ENCODE results near the gene CDCA5. TPM values are rescaled to one million over a fixed set of nuclear protein-coding genes. Genes with fewer than 3 reads are reported as not detected.
A peak's percentile ranks its signal among the peaks of the same experiment; 100 is the strongest.

The CDCA5 gene
- total RNA-seq, 1 experiment from 2014 or later: 90.2 TPM

DNA sequence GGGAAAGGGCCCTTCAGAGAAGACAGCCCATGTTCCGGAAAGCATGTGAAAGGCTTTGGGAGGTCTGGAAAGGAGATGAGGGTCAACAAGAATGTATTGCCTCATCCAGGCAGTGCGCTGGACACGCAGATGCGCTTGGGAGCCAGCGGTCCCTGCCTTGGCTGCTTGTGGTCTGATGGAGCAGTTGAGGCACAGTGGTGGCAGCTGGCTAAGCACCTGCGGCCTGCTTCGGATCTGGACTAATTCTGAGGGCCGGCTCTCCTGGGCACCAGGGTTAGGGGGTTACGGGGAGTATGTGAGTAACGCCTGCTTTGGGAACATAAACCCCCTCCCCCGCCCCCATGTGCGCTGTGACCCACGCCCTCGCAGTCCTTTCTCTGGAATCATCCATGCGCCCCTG is 23.2 kb upstream of the CDCA5 start:
- H3K4me3 ChIP-seq: no peak overlapping the region
- no peak overlapping the region for H3K27ac ChIP-seq
- no peak for DNase-seq (ENCODE audit: low read depth in 1 of 2, low spot score in 2 of 2)
- peaks cover 21% of the 10 kb centered on the region for H3K4me1 ChIP-seq (replicated peaks)
- H3K36me3 ChIP-seq: peaks cover 62% of the 10 kb centered on the region
- peaks cover 4% of the 10 kb centered on the region for H3K27me3 ChIP-seq (replicated peaks)
- H3K9me3 ChIP-seq (replicated peaks): no peaks in the 10 kb centered on the region

DNA sequence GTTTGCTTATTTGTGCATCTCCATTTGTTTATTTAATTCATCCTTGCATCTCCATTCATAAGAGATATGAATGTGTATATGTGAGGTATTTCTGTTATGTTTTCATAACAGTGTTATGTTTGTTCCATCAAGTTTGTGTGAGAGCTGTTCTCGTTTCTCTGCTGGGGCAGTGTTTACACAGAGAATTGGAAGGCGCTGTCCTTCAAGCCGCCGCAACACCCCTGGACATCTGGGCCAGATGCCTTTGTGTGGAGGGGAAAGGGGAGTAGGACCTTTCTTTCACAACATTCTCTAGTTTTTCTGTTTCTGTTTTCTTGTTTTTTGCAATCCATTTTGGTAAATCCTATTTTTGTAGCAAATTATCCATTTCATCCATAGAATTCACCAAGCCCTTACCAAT is 20.8 kb upstream of the CDCA5 start:
- Histone ChIP-seq H3K27ac (no peak overlapping the region), H3K9me3 (replicated peaks) (no peaks in the 10 kb centered on the region), H3K27me3 (replicated peaks) (no peaks in the 10 kb centered on the region), H3K36me3 (peaks cover 53% of the 10 kb centered on the region), H3K4me3 (no peak overlapping the region), H3K4me1 (replicated peaks) (peaks cover 10% of the 10 kb centered on the region)
- no peak for DNase-seq (ENCODE audit: low read depth in 1 of 2, low spot score in 2 of 2)

DNA sequence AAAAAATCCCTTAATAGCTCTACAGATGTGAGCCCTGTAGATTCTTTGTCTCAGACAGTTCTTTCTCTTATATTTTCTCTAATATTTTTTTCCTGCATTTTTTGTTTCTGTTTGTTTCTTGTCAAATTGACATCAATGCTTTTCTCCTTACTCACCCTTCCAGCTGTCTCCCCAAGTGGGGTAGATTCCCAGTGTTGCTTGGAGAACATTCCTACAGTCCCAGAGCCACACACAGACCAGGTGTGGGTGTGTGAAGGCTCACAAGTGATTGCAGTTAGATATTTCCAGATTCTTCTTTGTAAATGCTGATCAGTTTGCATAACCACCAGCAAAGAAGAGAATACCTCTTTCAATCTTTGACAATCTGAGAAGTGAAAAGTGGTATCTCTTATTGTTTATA is 19.6 kb upstream of the CDCA5 start:
- peaks cover 51% of the 10 kb centered on the region for H3K36me3 ChIP-seq
- no peaks in the 10 kb centered on the region for H3K9me3 ChIP-seq (replicated peaks)
- DNase-seq (ENCODE audit: low read depth in 1 of 2, low spot score in 2 of 2): no peak
- peaks cover 10% of the 10 kb centered on the region for H3K4me1 ChIP-seq (replicated peaks)
- no peaks in the 10 kb centered on the region for H3K27me3 ChIP-seq (replicated peaks)
- no peak overlapping the region for H3K27ac ChIP-seq
- H3K4me3 ChIP-seq: no peak overlapping the region

DNA sequence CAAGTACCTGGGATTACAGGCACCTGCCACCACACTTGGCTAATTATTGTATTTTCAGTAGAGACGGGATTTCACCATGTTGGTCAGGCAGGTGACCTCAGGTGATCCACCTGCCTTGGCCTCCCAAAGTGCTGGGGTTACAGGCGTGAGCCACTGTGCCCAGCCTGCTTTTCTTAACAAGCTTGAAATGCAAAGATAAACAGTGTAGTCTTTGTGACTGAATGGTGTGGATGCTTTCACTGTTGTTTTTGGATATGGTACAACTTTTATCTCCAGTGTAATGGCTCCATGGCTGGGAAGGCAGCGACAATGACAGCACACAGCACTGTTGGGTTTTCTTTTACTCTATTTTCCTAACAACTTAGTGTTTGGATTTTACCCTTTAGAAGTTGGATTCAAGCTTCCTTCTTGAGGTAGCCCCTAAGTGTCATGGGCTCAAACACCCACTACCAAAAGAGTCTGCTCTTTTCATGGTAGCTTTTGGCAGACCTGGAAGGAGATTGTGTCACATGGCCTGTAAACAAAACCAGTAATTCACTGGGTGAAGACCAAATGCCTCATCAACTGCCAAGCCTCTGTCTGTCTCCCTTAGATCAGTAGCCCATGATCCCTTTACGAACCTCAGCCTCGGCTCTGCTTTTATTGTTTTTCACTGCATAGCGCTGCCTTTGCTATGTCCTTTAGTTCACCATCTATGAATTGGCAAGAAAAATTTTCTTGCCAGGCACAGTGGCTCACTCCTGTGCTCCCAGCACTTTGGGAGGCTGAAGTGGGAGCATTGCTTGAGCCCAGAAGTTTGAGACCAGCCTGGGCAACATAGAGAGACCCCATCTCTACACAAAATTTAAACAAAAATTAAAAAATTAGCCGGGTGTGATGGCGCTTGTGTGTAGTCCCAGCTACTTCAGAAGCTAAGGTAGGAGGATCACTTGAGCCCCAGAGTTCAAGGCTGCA is 18.6 kb upstream of the CDCA5 start:
- H3K27ac ChIP-seq: no peak overlapping the region
- peaks cover 10% of the 10 kb centered on the region for H3K4me1 ChIP-seq (replicated peaks)
- no peaks in the 10 kb centered on the region for H3K9me3 ChIP-seq (replicated peaks)
- peak in 1 of 2 experiments; percentile 53 for DNase-seq (ENCODE audit: low read depth in 1 of 2, low spot score in 2 of 2)
- no peak overlapping the region for H3K4me3 ChIP-seq
- H3K36me3 ChIP-seq: peaks cover 51% of the 10 kb centered on the region
- H3K27me3 ChIP-seq (replicated peaks): no peaks in the 10 kb centered on the region

DNA sequence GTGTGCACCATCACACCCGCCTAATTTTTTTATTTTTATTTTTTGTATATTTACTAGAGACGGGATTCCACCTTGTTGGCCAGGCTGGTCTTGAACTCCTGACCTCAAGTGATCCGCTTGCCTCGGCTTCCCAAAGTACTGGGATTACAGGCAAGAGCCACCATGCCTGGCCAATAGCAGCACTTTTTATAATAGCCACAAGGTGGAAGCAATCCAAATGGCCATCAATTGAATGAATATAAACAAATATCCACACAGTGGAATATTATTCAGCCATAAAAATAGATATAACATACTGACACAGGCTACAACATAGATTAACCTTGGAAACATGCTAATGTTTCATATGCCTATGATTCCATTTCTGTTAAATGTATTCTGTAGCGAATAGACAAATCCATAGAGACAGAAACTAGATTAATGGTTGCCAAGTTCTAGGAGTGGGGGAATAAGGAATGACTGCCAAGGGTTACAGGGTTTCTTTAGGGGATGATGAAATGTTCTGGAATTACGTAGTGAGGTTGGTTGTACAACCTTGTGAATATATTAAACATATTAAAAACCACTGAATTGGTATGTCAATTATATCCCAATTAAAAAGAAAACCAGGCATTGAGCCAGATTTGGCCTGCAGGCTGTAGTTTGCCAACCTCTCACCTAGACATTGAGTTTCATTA is 17.0 kb upstream of the CDCA5 start:
- Histone ChIP-seq H3K27me3 (replicated peaks) (no peaks in the 10 kb centered on the region), H3K4me3 (no peak overlapping the region), H3K9me3 (replicated peaks) (no peaks in the 10 kb centered on the region), H3K27ac (no peak overlapping the region), H3K36me3 (peaks cover 52% of the 10 kb centered on the region), H3K4me1 (replicated peaks) (peaks cover 16% of the 10 kb centered on the region)
- DNase-seq (ENCODE audit: low read depth in 1 of 2, low spot score in 2 of 2): no peak

DNA sequence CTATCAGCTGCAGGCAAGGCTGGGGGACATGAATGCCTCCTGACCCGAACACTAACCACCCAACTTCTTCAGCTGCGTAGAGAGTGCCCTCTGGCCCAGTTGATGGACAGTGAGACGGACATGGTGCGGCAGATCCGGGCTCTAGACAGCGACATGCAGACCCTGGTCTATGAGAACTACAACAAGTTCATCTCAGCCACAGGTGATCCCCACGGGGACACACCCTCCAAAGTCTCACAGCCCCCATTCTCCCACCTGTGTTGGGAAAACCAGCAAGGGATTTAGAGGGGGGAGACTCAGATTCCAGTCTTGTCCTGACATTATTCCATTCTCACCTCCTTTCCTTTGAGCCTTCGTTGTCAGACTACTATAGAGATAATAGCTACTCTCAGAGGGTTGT is 13.1 kb upstream of the CDCA5 start:
- no peak for DNase-seq (ENCODE audit: low read depth in 1 of 2, low spot score in 2 of 2)
- peak overlapping the region; percentile 76 for H3K4me3 ChIP-seq
- H3K9me3 ChIP-seq (replicated peaks): no peaks in the 10 kb centered on the region
- peaks cover 10% of the 10 kb centered on the region for H3K4me1 ChIP-seq (replicated peaks)
- peak overlapping the region; percentile 9; the same call in 1 of the 2 replicates for H3K27ac ChIP-seq
- H3K36me3 ChIP-seq: peaks cover 35% of the 10 kb centered on the region
- no peaks in the 10 kb centered on the region for H3K27me3 ChIP-seq (replicated peaks)

DNA sequence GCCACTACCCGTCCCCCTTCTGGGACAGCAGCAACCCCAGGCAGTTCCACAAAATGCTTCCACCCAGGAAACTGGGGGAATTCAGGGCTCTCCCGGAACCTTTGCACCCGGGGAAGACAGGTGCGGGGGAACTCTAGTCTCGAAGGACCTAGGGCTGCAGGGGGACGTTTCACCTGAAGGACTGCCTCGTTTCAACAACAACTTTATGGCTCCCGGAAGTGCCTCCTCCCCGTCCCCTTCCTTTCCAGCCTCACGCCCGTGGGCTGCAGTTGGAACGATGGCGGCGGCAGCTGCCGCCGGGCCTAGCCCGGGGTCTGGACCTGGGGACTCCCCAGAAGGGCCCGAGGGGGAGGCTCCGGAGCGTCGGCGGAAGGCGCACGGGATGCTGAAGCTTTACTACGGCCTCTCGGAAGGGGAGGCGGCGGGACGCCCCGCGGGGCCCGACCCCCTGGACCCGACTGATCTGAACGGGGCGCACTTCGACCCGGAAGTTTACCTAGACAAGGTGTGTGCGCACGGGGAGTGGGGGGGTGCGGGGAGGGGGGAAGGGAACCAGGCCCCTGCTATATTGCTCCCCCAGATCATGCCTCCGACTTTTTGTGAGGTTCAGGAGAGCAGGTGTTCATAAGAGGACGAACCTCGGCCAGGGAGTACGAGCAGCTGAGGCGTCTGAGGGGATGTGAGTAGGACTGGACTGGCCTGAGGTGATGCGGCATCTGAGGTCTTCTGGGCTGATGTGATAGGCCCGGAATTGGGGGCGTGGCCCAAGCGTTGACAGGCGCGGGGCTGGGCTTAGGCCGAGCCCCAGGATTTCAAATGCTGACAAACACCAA is 12.3 kb upstream of the CDCA5 start, which contains the start of gene VPS51:
VPS51 (plus strand) TSS at position 241 of the 833 bp plus-strand sequence; CDS start at position 278, 37 bp downstream.
- Histone ChIP-seq H3K9me3 (replicated peaks) (no peaks in the 10 kb centered on the region), H3K27me3 (replicated peaks) (no peaks in the 10 kb centered on the region), H3K27ac (peak within 1 kb of the TSS; percentile 49), H3K4me1 (replicated peaks) (peaks cover 9% of the 10 kb centered on the region), H3K36me3 (peaks cover 33% of the 10 kb centered on the region), H3K4me3 (peak within 1 kb of the TSS; percentile 76)
- peak; percentile 92 to 94 for DNase-seq (ENCODE audit: low read depth in 1 of 2, low spot score in 2 of 2)

DNA sequence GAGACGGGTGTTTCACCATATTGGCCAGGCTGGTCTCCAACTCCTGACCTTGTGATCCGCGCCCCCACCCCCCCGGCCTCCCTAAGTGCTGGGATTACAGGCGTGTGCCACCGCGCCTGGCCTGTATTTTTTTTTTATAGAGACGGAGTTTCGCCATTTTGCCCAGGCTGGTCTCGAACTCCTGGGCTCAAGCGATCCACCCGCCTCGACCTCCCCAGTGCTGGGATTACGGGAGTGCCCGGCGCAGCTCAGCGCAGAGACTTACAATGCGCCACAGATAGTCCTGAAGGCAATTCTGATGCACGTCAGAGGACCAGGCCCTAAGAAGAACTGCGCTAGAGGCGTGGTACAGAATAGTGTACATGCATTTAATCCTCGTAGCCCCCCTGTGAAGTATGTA is 11.6 kb upstream of the CDCA5 start:
- DNase-seq (ENCODE audit: low read depth in 1 of 2, low spot score in 2 of 2): no peak
- Histone ChIP-seq H3K9me3 (replicated peaks) (no peaks in the 10 kb centered on the region), H3K36me3 (peaks cover 26% of the 10 kb centered on the region), H3K4me3 (peak overlapping the region; percentile 76), H3K27me3 (replicated peaks) (no peaks in the 10 kb centered on the region), H3K27ac (peak overlapping the region; percentile 49; the same call in 1 of the 2 replicates), H3K4me1 (replicated peaks) (peaks cover 9% of the 10 kb centered on the region)

DNA sequence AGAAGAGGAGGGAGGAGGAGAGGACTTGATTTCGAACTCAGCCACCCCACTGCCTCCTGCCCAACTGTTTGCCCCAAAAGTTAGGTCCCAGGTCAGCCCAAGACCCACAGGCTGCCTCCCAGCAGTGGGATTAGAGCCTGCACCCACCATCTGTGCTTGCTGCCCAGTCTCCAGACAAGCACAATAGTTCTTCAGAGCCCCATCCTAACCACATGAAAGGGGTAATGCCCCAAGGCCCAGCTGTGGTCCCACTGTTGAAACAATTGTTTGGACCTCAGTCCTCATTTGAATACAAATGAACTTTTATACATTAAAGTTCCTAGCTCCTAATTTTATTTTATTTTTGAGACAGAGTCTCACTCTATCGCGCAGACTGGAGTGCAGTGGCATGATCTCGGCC is 6.8 kb upstream of the CDCA5 start:
- Histone ChIP-seq H3K9me3 (replicated peaks) (no peaks in the 10 kb centered on the region), H3K4me3 (no peak overlapping the region), H3K27me3 (replicated peaks) (no peaks in the 10 kb centered on the region), H3K36me3 (peaks cover 42% of the 10 kb centered on the region), H3K4me1 (replicated peaks) (peaks cover 1% of the 10 kb centered on the region), H3K27ac (no peak overlapping the region)
- no peak for DNase-seq (ENCODE audit: low read depth in 1 of 2, low spot score in 2 of 2)

DNA sequence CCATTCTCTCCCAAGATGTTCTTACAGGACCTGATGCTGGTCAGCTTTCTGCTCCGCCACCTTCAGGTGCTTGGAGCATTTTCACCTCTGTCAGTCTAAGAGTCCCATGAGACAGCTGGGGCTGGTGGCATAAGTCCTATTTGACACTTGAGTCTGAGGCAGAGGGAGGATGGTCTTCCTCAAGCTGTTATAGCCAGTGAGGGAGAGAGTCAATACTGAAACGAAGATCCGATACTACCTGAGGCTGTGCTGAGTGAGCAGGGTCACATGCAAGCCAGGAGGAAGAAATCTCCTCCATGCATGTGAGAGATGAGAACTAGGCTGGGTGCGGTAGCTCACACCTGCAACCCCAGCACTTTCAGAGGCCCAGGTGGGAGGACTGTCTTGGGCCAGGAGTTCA is 5.8 kb upstream of the CDCA5 start:
- Histone ChIP-seq H3K4me3 (no peak overlapping the region), H3K36me3 (peaks cover 49% of the 10 kb centered on the region), H3K9me3 (replicated peaks) (no peaks in the 10 kb centered on the region), H3K27me3 (replicated peaks) (no peaks in the 10 kb centered on the region), H3K4me1 (replicated peaks) (peaks cover 6% of the 10 kb centered on the region), H3K27ac (no peak overlapping the region)
- DNase-seq (ENCODE audit: low read depth in 1 of 2, low spot score in 2 of 2): no peak

DNA sequence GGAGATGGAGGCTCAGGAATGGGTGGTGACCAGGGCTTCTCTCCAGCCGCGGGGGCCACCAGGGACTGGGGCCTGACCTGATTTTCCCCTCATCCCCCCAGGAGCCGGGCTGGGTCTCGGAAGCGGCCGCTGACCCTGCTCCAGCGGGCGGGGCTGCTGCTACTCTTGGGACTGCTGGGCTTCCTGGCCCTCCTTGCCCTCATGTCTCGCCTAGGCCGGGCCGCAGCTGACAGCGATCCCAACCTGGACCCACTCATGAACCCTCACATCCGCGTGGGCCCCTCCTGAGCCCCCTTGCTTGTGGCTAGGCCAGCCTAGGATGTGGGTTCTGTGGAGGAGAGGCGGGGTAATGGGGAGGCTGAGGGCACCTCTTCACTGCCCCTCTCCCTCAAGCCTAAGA is 4.0 kb upstream of the CDCA5 start:
- Histone ChIP-seq H3K36me3 (peaks cover 62% of the 10 kb centered on the region), H3K27me3 (replicated peaks) (no peaks in the 10 kb centered on the region), H3K4me1 (replicated peaks) (peaks cover 12% of the 10 kb centered on the region), H3K27ac (no peak overlapping the region), H3K4me3 (no peak overlapping the region), H3K9me3 (replicated peaks) (no peaks in the 10 kb centered on the region)
- DNase-seq (ENCODE audit: low read depth in 1 of 2, low spot score in 2 of 2): no peak

DNA sequence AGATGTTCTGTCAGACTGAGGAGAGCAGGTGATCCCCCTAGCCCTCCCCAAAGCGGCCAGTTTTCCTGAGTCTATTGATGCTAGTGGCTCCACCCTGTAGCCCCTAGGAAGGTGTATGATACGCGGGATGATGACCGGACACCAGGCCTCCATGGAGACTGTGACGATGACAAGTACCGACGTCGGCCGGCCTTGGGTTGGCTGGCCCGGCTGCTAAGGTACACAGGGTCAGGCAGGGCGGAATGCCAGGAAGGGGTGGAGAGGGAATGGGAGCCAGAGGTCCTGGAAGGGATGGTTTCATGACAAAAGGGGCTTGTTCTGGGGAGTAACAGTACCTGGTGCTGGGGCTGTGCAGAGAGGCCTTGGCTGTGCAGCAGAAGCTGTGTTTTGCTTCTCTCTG is 3.4 kb upstream of the CDCA5 start:
- no peaks in the 10 kb centered on the region for H3K9me3 ChIP-seq (replicated peaks)
- H3K4me1 ChIP-seq (replicated peaks): peaks cover 16% of the 10 kb centered on the region
- no peak overlapping the region for H3K27ac ChIP-seq
- H3K4me3 ChIP-seq: no peak overlapping the region
- DNase-seq (ENCODE audit: low read depth in 1 of 2, low spot score in 2 of 2): no peak
- H3K27me3 ChIP-seq (replicated peaks): no peaks in the 10 kb centered on the region
- peaks cover 67% of the 10 kb centered on the region for H3K36me3 ChIP-seq

DNA sequence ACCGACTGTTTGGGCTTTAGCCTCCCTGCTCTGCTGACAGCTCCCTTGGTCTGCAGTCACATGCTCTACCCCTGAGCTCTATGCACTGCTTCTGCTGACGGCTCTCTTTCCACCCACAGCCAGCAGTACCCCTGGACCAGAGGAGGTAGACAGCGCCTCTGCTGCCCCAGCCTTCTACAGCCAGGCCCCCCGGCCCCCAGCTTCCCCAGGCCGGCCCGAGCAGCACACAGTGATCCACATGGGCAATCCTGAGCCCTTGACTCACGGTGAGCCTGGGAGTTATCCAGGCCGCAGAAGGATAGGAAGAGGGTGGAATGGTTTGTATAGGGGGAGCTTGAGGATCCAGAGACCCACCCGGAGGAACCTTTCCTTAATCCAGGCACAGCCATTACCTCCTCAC is 3.0 kb upstream of the CDCA5 start:
- no peak overlapping the region for H3K27ac ChIP-seq
- peaks cover 71% of the 10 kb centered on the region for H3K36me3 ChIP-seq
- H3K27me3 ChIP-seq (replicated peaks): no peaks in the 10 kb centered on the region
- H3K4me3 ChIP-seq: no peak overlapping the region
- peaks cover 16% of the 10 kb centered on the region for H3K4me1 ChIP-seq (replicated peaks)
- DNase-seq (ENCODE audit: low read depth in 1 of 2, low spot score in 2 of 2): no peak
- no peaks in the 10 kb centered on the region for H3K9me3 ChIP-seq (replicated peaks)

Measured in SJSA1 (cell line).